HepG2 (cell line): ENCODE data around the gene IL17A. TPM values are rescaled to one million over a fixed set of nuclear protein-coding genes. Genes with fewer than 3 reads are reported as not detected.

Experiments
- ATAC-seq: fragments of 200-7000 bp; cut with Tn5 transposase; 3 replicates; pipeline ENCODE4 v1.9.1; 2020; ENCODE audit warnings: mild to moderate bottlenecking, moderate library complexity
- BruUV-seq: library from RNA; stranded (reverse); fragments of 400-500 nt; replicated peaks from 2 replicates; lab custom pipeline; 2021; lab: Mats Ljungman, UMichigan
- CTCF ChIA-PET: fragments of 300-600 bp; formaldehyde crosslinking; extraction: SDS; loops from one replicate; lab custom pipeline; 2021; ENCODE audit warnings: low total read pairs, inconsistent platforms, low intra/inter-chr PET ratio; lab: Yijun Ruan, JAX
- POLR2A ChIA-PET: fragments of 350-600 bp; sonication (Branson Sonifier 250); formaldehyde crosslinking; loops from one replicate; lab custom pipeline; 2020; ENCODE audit warnings: antibody characterized with exemption, inconsistent platforms; lab: Yijun Ruan, JAX
- DNase-seq: peaks from one replicate; pipeline ENCODE4 v3.0.0-alpha.2; 2015; ENCODE audit warnings: low spot score
- FAIRE-seq: peaks from 3 replicates; lab custom pipeline; 2011; peaks lifted over from hg19 to GRCh38; lab: Jason Lieb, UNC
- H2AFZ ChIP-seq: one replicate; pipeline ENCODE4 v1.6.1; 2011; ENCODE audit warnings: low read length, inconsistent platforms
- H3K27ac ChIP-seq: fragments of 300-600 bp; 3 replicates; pipeline ENCODE4 v1.8.0; 2011; ENCODE audit warnings: mixed run types, mild to moderate bottlenecking, mixed read lengths, low read length, inconsistent platforms; ENCODE audit not compliant: insufficient read depth; ENCODE audit errors: extremely low read length
- H3K27me3 ChIP-seq, 2 experiments: fragments of 200-600 bp in 1 of 2; 2 replicates in 1 of 2; 3 replicates in 1 of 2; pipeline versions ENCODE4 v1.6.0 to v1.8.0; 2011; ENCODE audit warnings: low read length in 2 of 2, mild to moderate bottlenecking in 2 of 2, moderate library complexity in 2 of 2, inconsistent platforms in 1 of 2; ENCODE audit not compliant: insufficient read depth in 2 of 2, control insufficient read depth in 1 of 2
- H3K36me3 ChIP-seq, 2 experiments: fragments of 200-600 bp in 1 of 2; replicated peaks in 1 of 2; 2 replicates in 1 of 2; 3 replicates in 1 of 2; pipeline versions ENCODE4 v1.5.1 to v1.8.0; 2011; ENCODE audit warnings: low read length in 2 of 2, inconsistent platforms in 1 of 2; ENCODE audit not compliant: insufficient read depth in 2 of 2, control insufficient read depth in 1 of 2
- H3K4me1 ChIP-seq: 2 replicates; pipeline ENCODE4 v1.5.1; 2012; ENCODE audit warnings: low read length, inconsistent platforms; ENCODE audit not compliant: insufficient read depth
- H3K4me2 ChIP-seq: 2 replicates; pipeline ENCODE4 v1.6.0; 2011; ENCODE audit warnings: low read depth, low read length, inconsistent platforms
- H3K4me3 ChIP-seq, 3 experiments: fragments of 200-600 bp in 1 of 3; sonication (generic), shearing (Covaris generic) in 1 of 3; replicated peaks in 1 of 3; 2 replicates each; pipeline ENCODE4 v1.5.1; 2011 to 2016; ENCODE audit warnings: low read length in 3 of 3, inconsistent platforms in 2 of 3, low read depth in 2 of 3, mild to moderate bottlenecking in 2 of 3, control low read depth in 1 of 3, mixed read lengths in 1 of 3; ENCODE audit not compliant: insufficient read depth in 1 of 3
- H3K79me2 ChIP-seq: one replicate; pipeline ENCODE4 v1.6.1; 2011; ENCODE audit warnings: low read length, inconsistent platforms; ENCODE audit not compliant: insufficient read depth
- H3K9ac ChIP-seq: 2 replicates; pipeline ENCODE4 v1.6.0; 2011; ENCODE audit warnings: mild to moderate bottlenecking, low read depth, low read length, inconsistent platforms; ENCODE audit not compliant: insufficient read depth
- H3K9me3 ChIP-seq: 2 replicates; pipeline ENCODE4 v1.5.1; 2012; ENCODE audit warnings: mild to moderate bottlenecking, low read length
- H4K20me1 ChIP-seq: 2 replicates; pipeline ENCODE4 v1.6.0; 2011; ENCODE audit warnings: inconsistent platforms, mild to moderate bottlenecking, low read length, moderate library complexity; ENCODE audit not compliant: insufficient read depth
- KLF9 ChIP-seq: IDR thresholded peaks from 2 replicates; pipeline ENCODE4 v1.6.1; 2016; ENCODE audit warnings: low read depth
- SOX13 ChIP-seq, 3 experiments: fragments of 450-650 bp in 1 of 3; sonication (generic) in 1 of 3; formaldehyde crosslinking in 1 of 3; IDR thresholded peaks in 2 of 3; conservative IDR thresholded peaks in 1 of 3; 2 replicates each; pipeline versions ENCODE4 v1.5.0 to v1.6.1; 2016 to 2020; ENCODE audit warnings: antibody characterized with exemption in 1 of 3, mild to moderate bottlenecking in 1 of 3, missing compliant biosample characterization in 1 of 3, missing genetic modification reagents in 1 of 3, moderate library complexity in 1 of 3
- ZNF317 ChIP-seq: sonication (generic); formaldehyde crosslinking; IDR thresholded peaks from 2 replicates; pipeline ENCODE4 v1.5.0; 2020; ENCODE audit warnings: mild to moderate bottlenecking, missing genetic modification reagents
- ZNF674 ChIP-seq: sonication (generic); formaldehyde crosslinking; IDR thresholded peaks from 2 replicates; pipeline ENCODE4 v1.5.0; 2020; ENCODE audit warnings: low read depth, mild to moderate bottlenecking, missing genetic modification reagents
- ZNF775 ChIP-seq: sonication (generic); formaldehyde crosslinking; IDR thresholded peaks from 2 replicates; pipeline ENCODE4 v1.4.0; 2020; ENCODE audit warnings: missing genetic modification reagents, mild to moderate bottlenecking, moderate library complexity, borderline replicate concordance
- ZSCAN22 ChIP-seq: sonication (generic); formaldehyde crosslinking; IDR thresholded peaks from 2 replicates; pipeline ENCODE4 v1.4.0; 2020; ENCODE audit warnings: mild to moderate bottlenecking, missing genetic modification reagents
- WGBS: methylation state at CpG from one replicate; pipeline ENCODE4 v1.1.6; 2017; ENCODE audit warnings: low lambda C conversion rate; 5-methylcytosine and 5-hydroxymethylcytosine counted together
- in situ Hi-C: cut with HindIII; loops from 2 replicates; pipeline ENCODE4 v1.10.0; 2017; ENCODE audit warnings: low pct_unique_long_range_greater_than_20kb; ENCODE audit not compliant: extremely low pct_ligation_motif_present
- intact Hi-C: fragments of 100-400 bp; cut with micrococcal nuclease; formaldehyde crosslinking; loops from one replicate; pipeline ENCODE4 v1.10.0; 2022; ENCODE audit not compliant: unreplicated experiment
- polyA plus RNA-seq, 8 experiments: library from polyadenylated mRNA; depleted of rRNA in 3 of 8; stranded (reverse) in 7 of 8; unstranded in 1 of 8; fragments of >200 nt; fragmentation: Illumina TruSeq in 4 of 8; extraction: Trizol in 4 of 8; gene quantifications; 2 replicates each; pipeline versions ENCODE4 v1.2.1 to v1.2.3, GENCODE V29; 2011 to 2016; ENCODE audit warnings: low read depth in 4 of 8, missing spikeins in 1 of 8, mixed read lengths in 1 of 8; ENCODE audit not compliant: insufficient read depth in 1 of 8
- total RNA-seq, 5 experiments: library from RNA; depleted of rRNA; stranded (reverse); fragments of >200 nt; fragmentation: Illumina TruSeq; extraction: Trizol; gene quantifications; 2 replicates each; pipeline ENCODE4 v1.2.3, GENCODE V29; 2016; ENCODE audit warnings: low read depth in 1 of 5
- TF ChIP-seq, protein P1 (sequence below): IDR thresholded peaks from 2 replicates; pipeline ENCODE4 v1.6.1; 2016
- TF ChIP-seq, protein P2 (sequence below), 2 experiments: sonication (generic) in 1 of 2; formaldehyde crosslinking in 1 of 2; IDR thresholded peaks; 2 replicates each; pipeline versions ENCODE4 v1.4.0 to v1.6.1; 2016 to 2020; ENCODE audit warnings: borderline replicate concordance in 1 of 2, low read depth in 1 of 2, mild to moderate bottlenecking in 1 of 2, missing genetic modification reagents in 1 of 2

IL17A gene
- total and polyA plus RNA-seq, 2 of the 13 experiments (the other 11 are each of a cell fraction or from before 2014, with no cell fraction given), result not detected

DNA sequence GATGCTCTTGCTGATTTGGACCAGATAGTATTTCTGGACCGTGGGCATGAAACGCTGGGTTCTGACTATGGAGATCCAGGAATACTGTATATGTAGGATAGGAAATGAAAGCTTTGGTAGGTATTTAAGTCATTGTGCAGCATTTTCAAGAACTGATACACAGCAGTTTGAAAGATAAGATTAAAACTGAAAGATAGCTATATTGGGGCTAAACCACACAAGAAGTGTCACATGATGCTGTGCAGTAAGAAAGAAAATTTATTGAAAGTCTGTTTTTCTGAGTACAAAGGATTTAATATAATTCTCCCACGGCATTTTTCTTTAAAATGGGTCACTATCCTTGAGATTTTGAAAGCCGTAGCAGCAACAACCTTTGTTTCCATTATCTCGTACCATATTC lies 305 bp downstream of the IL17A start:
- no peaks in the 10 kb centered on the region for H3K79me2 ChIP-seq
- no peak overlapping the region for H3K4me3 ChIP-seq
- intact Hi-C loops, result no loop called here
- H3K9ac ChIP-seq, result no peak overlapping the region
- FAIRE-seq (no peak), DNase-seq (no peak), ATAC-seq (no peak)
- CTCF ChIA-PET, result no interaction called here
- no peaks in the 10 kb centered on the region for H3K9me3 ChIP-seq
- H4K20me1 ChIP-seq, result no peaks in the 10 kb centered on the region
- H3K4me1 ChIP-seq, result no peaks in the 10 kb centered on the region
- no peaks in the 10 kb centered on the region for H3K36me3 ChIP-seq
- WGBS, result 31% methylated on average over 5 of the region's 5 CpGs
- in situ Hi-C loops, result no loop called here
- no peak overlapping the region for H2AFZ ChIP-seq
- TF ChIP-seq ZNF317 (CRISPR knock-in tag) (no peak), ZNF674 (CRISPR knock-in tag) (no peak), ZNF775 (no peak), ZSCAN22 (CRISPR knock-in tag) (no peak), SOX13 (IDR thresholded peaks at IDR 0.05) (no peak), SOX13 (CRISPR knock-in tag; conservative IDR thresholded peaks at IDR 0.05 in 1 of 2, IDR thresholded peaks at IDR 0.05 in 1 of 2) (no peak), KLF9 (CRISPR knock-in tag) (no peak)
- TF ChIP-seq, protein P1, sequence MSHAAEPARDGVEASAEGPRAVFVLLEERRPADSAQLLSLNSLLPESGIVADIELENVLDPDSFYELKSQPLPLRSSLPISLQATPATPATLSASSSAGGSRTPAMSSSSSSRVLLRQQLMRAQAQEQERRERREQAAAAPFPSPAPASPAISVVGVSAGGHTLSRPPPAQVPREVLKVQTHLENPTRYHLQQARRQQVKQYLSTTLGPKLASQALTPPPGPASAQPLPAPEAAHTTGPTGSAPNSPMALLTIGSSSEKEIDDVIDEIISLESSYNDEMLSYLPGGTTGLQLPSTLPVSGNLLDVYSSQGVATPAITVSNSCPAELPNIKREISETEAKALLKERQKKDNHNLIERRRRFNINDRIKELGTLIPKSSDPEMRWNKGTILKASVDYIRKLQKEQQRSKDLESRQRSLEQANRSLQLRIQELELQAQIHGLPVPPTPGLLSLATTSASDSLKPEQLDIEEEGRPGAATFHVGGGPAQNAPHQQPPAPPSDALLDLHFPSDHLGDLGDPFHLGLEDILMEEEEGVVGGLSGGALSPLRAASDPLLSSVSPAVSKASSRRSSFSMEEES (CRISPR knock-in tag), result no peak
- TF ChIP-seq, protein P2, sequence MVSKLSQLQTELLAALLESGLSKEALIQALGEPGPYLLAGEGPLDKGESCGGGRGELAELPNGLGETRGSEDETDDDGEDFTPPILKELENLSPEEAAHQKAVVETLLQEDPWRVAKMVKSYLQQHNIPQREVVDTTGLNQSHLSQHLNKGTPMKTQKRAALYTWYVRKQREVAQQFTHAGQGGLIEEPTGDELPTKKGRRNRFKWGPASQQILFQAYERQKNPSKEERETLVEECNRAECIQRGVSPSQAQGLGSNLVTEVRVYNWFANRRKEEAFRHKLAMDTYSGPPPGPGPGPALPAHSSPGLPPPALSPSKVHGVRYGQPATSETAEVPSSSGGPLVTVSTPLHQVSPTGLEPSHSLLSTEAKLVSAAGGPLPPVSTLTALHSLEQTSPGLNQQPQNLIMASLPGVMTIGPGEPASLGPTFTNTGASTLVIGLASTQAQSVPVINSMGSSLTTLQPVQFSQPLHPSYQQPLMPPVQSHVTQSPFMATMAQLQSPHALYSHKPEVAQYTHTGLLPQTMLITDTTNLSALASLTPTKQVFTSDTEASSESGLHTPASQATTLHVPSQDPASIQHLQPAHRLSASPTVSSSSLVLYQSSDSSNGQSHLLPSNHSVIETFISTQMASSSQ (IDR thresholded peaks at IDR 0.05; ENCODE audit: low read depth), result no peak
- TF ChIP-seq, protein P2 (CRISPR knock-in tag; IDR thresholded peaks at IDR 0.05; ENCODE audit: borderline replicate concordance), result no peak
- H3K4me2 ChIP-seq, result no peak overlapping the region
- no TSS peak for BruUV-seq
- POLR2A ChIA-PET, result no interaction called here
- no peak overlapping the region for H3K27ac ChIP-seq
- H3K27me3 ChIP-seq, result peaks cover 1 to 15% of the 10 kb centered on the region in 2 experiments; a peak in 3 of 5 replicates
